Endodermal cell (in vitro differentiated cells): ENCODE measurements around the gene HOXB3. TPM values are rescaled to one million over a fixed set of nuclear protein-coding genes. Genes with fewer than 3 reads are reported as not detected.

Source experiments
- DNase-seq: peaks from one replicate; pipeline ENCODE4 v3.0.0-alpha.2; 2017
- H3K27ac ChIP-seq: 2 replicates; pipeline ENCODE4 v1.5.1; 2013; ENCODE audit warnings: mild to moderate bottlenecking, low read depth, low read length, moderate library complexity
- H3K27me3 ChIP-seq: 2 replicates; pipeline ENCODE4 v1.6.1; 2013; ENCODE audit warnings: mild to moderate bottlenecking, low read length, moderate library complexity; ENCODE audit not compliant: insufficient read depth, control insufficient read depth, poor library complexity, severe bottlenecking
- H3K36me3 ChIP-seq: 2 replicates; pipeline ENCODE4 v1.7.0; 2013; ENCODE audit warnings: mild to moderate bottlenecking, low read length, moderate library complexity; ENCODE audit not compliant: control insufficient read depth, insufficient read depth
- H3K4me1 ChIP-seq: one replicate; pipeline ENCODE4 v1.7.0; 2013; ENCODE audit warnings: low read length; ENCODE audit not compliant: control insufficient read depth, insufficient read depth
- H3K4me3 ChIP-seq: 2 replicates; pipeline ENCODE4 v1.5.1; 2013; ENCODE audit warnings: mild to moderate bottlenecking, low read length, moderate library complexity
- H3K9ac ChIP-seq: 2 replicates; pipeline ENCODE4 v1.6.1; 2013; ENCODE audit warnings: mild to moderate bottlenecking, low read length, moderate library complexity; ENCODE audit not compliant: poor library complexity, severe bottlenecking; ENCODE audit errors: extremely low read depth
- H3K9me3 ChIP-seq: 2 replicates; pipeline ENCODE4 v1.6.1; 2013; ENCODE audit warnings: mild to moderate bottlenecking, low read length, moderate library complexity; ENCODE audit not compliant: control insufficient read depth
- H3K27ac Mint-ChIP-seq: 2 replicates; pipeline ENCODE4 v1.8.0; 2020; ENCODE audit warnings: mixed read lengths
- H3K27me3 Mint-ChIP-seq: 2 replicates; pipeline ENCODE4 v1.8.0; 2021; ENCODE audit warnings: mild to moderate bottlenecking, mixed read lengths; ENCODE audit not compliant: insufficient read depth
- H3K36me3 Mint-ChIP-seq: 2 replicates; pipeline ENCODE4 v1.8.0; 2020; ENCODE audit warnings: low read depth, mixed read lengths
- H3K4me1 Mint-ChIP-seq: 2 replicates; pipeline ENCODE4 v1.8.0; 2020; ENCODE audit warnings: mixed read lengths
- H3K4me3 Mint-ChIP-seq: 2 replicates; pipeline ENCODE4 v1.8.0; 2020; ENCODE audit warnings: mild to moderate bottlenecking, moderate library complexity, mixed read lengths
- H3K9me3 Mint-ChIP-seq: 2 replicates; pipeline ENCODE4 v1.8.0; 2020; ENCODE audit warnings: mild to moderate bottlenecking, mixed read lengths
- WGBS, 2 experiments: methylation state at CpG; one replicate each; pipeline versions ENCODE4 v1.1.5 to v1.1.7; 2013; ENCODE audit warnings: missing lambda C conversion rate in 2 of 2, mixed read lengths in 1 of 2; ENCODE audit not compliant: insufficient coverage in 1 of 2, insufficient read length in 1 of 2; 5-methylcytosine and 5-hydroxymethylcytosine counted together
- total RNA-seq, 2 donors: library from RNA; stranded (reverse); fragmentation: NEBNext Ultra II Directional in 1 of 2; extraction: Animal tissue kit (Norgen Biotek cat#: 25700) in 1 of 2; gene quantifications; 2 replicates in 1 of 2; 3 replicates in 1 of 2; pipeline ENCODE4 v1.2.1, GENCODE V29; 2021
- TF ChIP-seq, protein P1 (sequence below): fragments of 200-600 bp; sonication (generic); conservative IDR thresholded peaks from 2 replicates; pipeline ENCODE4 v1.5.0; 2021; ENCODE audit warnings: antibody characterized with exemption, mild to moderate bottlenecking

Gene HOXB3
- total RNA-seq, 2 donors from 2014 or later: not detected

DNA sequence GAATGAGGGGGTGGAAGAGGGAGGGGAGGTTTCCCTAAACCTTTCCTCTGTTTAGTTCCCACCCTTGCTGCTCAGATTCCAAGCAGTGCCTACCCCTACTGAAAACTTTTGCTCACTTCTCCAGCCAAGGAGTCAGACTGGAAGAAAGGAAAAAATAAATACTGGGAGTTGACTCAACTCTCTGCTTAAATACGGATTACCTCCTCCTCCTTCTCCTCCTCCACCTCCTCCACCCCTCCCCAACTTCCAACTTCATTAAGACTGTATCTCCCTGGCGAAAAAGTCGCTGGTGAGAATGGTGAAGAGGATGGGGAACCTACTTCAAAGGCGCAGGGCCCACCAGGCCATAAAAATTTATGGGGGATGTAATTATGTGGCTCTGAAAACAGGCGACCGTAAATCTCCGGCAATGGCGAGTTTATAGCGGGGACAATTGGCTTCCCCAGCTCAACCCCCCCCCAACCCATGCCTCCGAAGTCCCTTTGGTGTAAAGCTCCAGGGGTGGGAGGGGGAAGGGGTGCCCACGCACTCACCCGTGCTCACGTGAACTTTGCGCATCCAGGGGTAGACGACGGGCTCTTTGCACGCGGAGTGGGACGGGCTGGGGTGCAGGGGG lies 12.6 kb downstream of the HOXB3 start:
- no peak overlapping the region for H3K9ac ChIP-seq
- H3K27me3 ChIP-seq: peaks cover 99% of the 10 kb centered on the region
- H3K36me3 Mint-ChIP-seq: no peaks in the 10 kb centered on the region
- H3K4me1 ChIP-seq: peaks cover 3% of the 10 kb centered on the region
- peaks cover 57% of the 10 kb centered on the region for H3K27me3 Mint-ChIP-seq
- no peaks in the 10 kb centered on the region for H3K9me3 ChIP-seq
- H3K36me3 ChIP-seq: no peaks in the 10 kb centered on the region
- no peak for DNase-seq
- H3K9me3 Mint-ChIP-seq: no peaks in the 10 kb centered on the region
- WGBS, 2 experiments: 0% methylated on average over 6 to 14 of the region's 19 CpGs
- peak overlapping the region; percentile 36 for H3K27ac ChIP-seq
- H3K27ac Mint-ChIP-seq: no peak overlapping the region
- H3K4me3 Mint-ChIP-seq: peak overlapping the region; percentile 38
- H3K4me3 ChIP-seq: no peak overlapping the region
- peaks cover 5% of the 10 kb centered on the region for H3K4me1 Mint-ChIP-seq
- TF ChIP-seq, protein P1, sequence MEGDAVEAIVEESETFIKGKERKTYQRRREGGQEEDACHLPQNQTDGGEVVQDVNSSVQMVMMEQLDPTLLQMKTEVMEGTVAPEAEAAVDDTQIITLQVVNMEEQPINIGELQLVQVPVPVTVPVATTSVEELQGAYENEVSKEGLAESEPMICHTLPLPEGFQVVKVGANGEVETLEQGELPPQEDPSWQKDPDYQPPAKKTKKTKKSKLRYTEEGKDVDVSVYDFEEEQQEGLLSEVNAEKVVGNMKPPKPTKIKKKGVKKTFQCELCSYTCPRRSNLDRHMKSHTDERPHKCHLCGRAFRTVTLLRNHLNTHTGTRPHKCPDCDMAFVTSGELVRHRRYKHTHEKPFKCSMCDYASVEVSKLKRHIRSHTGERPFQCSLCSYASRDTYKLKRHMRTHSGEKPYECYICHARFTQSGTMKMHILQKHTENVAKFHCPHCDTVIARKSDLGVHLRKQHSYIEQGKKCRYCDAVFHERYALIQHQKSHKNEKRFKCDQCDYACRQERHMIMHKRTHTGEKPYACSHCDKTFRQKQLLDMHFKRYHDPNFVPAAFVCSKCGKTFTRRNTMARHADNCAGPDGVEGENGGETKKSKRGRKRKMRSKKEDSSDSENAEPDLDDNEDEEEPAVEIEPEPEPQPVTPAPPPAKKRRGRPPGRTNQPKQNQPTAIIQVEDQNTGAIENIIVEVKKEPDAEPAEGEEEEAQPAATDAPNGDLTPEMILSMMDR: no peak

DNA sequence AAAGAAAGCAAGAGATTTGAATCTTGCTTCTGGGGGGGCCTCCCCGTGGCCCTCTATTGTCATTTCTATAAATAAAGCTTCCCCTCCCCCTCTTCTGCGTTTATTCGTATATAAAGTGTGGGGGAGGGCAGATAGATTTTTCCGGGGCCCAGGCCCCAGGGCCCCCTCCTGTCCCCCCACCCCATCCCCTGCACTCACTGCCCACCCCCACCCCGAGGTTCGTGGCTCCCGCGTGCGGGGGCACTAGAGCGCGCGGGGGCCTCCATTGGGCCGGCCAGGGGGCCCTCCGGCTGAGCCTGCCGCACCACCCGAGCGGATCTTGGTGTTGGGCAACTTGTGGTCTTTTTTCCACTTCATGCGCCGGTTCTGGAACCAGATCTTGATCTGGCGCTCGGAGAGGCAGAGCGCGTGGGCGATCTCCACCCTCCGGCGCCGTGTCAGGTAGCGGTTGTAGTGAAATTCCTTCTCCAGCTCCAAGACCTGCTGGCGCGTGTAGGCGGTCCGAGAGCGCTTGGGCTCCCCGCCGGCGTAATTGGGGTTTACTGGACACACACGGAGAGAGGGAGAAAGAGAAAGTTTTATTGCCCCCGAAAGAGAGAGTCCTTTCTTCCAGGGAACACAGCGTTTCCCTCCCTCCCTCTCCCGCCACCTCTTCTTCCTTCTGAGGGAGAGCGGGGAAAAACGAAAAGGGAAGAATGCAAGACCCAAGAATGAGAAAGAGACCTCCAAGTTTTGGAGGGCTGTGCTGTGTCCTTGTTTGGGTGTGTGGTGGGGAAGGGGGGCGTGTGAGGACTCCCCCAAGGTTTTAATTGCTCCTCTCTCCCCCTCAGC lies 13.3 kb downstream of the HOXB3 start:
- peak overlapping the region; percentile 36 for H3K27ac ChIP-seq
- peaks cover 49% of the 10 kb centered on the region for H3K27me3 Mint-ChIP-seq

DNA sequence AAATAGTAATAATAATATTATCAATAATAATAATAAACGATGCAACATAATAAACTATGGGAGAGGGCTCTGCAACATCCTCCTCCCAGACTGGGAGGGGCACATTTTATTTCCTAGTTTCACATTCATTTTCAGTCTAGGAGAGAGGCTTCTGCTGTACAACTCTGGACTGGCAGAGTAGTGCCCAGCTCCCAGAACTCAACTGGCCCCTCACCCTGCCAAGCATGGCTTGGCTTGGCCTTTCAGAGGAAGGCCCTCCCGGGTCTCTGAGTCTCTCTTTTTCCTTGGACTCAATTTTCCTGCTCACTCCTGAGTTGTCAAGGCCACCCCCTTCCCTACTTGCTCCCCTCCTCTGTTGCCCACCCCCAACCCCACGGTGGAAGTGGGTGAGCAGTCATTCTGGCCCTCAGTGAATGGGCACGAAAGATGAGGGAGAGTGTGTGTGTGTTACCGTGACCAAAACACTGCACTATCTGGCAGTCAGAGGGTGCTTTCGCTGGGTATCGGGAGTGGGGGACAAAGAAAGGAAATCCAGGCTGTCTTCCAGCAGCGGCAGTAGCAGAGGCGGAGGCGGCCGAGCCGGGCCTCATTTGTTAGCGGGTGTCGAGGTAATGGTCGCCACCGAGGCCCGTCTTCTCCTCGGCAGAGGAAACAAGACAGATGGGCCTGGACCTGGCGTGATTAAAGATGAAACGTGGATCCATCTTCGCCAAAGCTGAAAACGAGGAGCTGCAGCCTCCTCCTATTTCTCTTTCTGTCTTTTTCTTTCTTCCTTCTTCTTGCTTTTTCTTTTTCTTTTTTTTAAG lies 14.2 kb downstream of the HOXB3 start:
- Histone ChIP-seq H3K9me3 (no peaks in the 10 kb centered on the region), H3K4me1 (peaks cover 6% of the 10 kb centered on the region), H3K27ac (no peak overlapping the region), H3K27me3 (peaks cover 99% of the 10 kb centered on the region), H3K4me3 (no peak overlapping the region), H3K36me3 (no peaks in the 10 kb centered on the region), H3K9ac (no peak overlapping the region)
- peak; percentile 66 for DNase-seq
- H3K27me3 Mint-ChIP-seq: peaks cover 41% of the 10 kb centered on the region
- H3K4me1 Mint-ChIP-seq: peaks cover 10% of the 10 kb centered on the region
- no peak overlapping the region for H3K27ac Mint-ChIP-seq
- H3K4me3 Mint-ChIP-seq: no peak overlapping the region
- TF ChIP-seq, protein P1: no peak
- H3K36me3 Mint-ChIP-seq: no peaks in the 10 kb centered on the region
- H3K9me3 Mint-ChIP-seq: no peaks in the 10 kb centered on the region
- 0 to 4% methylated on average over 10 to 21 of the region's 22 CpGs for WGBS, 2 experiments

More for the DNA sequence above, 13.3 kb downstream of the HOXB3 start:
- Histone ChIP-seq H3K27me3 (peaks cover 99% of the 10 kb centered on the region), H3K4me3 (no peak overlapping the region), H3K9ac (no peak overlapping the region), H3K9me3 (no peaks in the 10 kb centered on the region), H3K36me3 (no peaks in the 10 kb centered on the region), H3K4me1 (no peaks in the 10 kb centered on the region)
- peak; percentile 71 for DNase-seq
- Mint-ChIP-seq H3K4me3 (no peak overlapping the region), H3K4me1 (peaks cover 5% of the 10 kb centered on the region), H3K27ac (no peak overlapping the region), H3K36me3 (no peaks in the 10 kb centered on the region), H3K9me3 (no peaks in the 10 kb centered on the region)
- WGBS, 2 experiments: 4% methylated on average over 17 to 32 of the region's 43 CpGs
- TF ChIP-seq, protein P1: no peak
